NCI-H2029 treated with DMSO at 0.1 percent for 48 hours (cell line): ENCODE measurements around the gene COX7B.

Source experiments
- DNase-seq: peaks from one replicate; lab custom pipeline; 2025; lab: John Stamatoyannopoulos, UW

The COX7B gene

DNA sequence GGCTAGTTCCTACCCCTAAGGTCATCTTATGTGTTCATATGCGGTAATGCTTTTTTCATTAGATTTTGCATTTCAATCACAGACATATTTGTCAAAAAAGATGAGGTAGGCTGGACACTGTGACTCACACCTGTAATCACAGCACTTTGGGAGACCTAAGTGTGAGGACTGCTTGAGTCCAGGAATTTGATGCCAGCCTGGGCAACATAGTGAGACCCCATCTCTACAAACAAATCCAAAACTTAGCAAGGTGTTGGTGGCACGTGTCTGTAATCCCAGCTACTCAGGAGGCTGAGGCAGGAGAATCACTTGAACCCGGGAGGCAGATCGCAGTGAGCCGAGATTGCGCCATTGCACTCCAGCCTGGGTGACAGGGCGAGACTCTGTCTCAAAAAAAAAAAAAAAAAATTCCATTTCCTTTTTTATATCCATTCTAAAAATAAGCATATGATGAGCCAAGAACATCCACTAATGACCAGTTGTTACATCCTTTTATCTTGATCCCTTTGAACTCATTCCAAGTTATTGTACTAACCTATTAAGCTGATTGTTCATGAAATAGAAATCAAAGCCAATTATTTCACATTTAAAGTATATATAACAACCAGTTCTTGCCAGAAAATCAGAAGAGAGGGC, 46.8 kb downstream of the COX7B start:
- DNase-seq, result no peak

DNA sequence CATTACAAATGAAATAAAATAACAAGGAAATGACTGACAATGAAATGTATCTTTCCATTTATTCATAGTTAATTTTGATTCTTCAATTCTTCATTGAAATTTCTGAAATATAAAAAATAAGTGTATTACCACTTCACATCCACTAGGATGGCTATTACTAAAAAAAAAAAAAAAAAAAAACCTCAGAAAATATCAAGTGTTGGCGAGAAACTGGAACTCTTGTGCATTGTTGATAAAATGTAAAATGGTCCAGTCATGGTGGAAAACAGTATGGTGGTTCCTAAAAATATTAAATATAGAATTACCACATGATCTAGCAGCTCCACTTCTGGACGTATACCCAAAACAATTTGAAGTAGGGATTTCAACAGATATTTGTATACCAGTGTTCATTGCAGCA, 47.3 kb downstream of the COX7B start:
- DNase-seq, result no peak

DNA sequence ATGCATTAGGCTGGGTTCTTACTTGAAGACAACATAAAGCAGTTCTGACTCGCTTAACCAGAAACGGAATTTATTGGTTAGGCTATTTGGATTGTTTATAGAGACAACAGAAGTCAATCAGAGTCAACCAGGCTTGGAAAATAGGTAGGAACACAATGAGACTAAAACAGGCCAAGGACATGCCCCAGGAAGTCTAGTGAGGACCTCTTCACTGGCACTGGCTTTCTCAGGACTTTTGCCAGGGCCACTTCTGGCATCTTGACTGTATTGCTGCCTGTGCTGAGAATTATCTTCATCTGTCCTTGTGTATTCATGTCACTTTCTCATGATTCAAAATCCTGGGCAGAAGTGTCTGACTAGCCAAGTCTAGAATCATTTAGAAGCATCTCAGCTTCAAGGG, 50.6 kb downstream of the COX7B start:
- DNase-seq, result no peak

DNA sequence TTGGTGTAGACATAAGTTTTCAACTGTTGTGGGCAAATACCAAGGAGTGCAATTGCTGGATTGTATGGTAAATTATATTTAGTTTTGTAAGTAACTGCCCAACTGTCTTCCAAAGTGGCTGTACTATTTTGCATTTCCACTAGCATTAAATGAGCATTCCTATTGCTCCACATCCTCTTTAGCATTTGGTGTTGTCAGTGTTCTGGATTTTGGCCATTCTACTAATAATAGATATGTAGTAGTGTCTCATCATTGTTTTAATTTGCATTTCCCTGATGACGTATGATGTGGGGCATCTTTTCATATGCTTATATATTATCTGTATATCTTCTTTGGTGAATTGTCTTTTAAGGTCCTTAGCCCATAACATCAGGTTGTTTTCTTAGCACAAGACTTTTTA, 52.9 kb downstream of the COX7B start:
- DNase-seq, result no peak

DNA sequence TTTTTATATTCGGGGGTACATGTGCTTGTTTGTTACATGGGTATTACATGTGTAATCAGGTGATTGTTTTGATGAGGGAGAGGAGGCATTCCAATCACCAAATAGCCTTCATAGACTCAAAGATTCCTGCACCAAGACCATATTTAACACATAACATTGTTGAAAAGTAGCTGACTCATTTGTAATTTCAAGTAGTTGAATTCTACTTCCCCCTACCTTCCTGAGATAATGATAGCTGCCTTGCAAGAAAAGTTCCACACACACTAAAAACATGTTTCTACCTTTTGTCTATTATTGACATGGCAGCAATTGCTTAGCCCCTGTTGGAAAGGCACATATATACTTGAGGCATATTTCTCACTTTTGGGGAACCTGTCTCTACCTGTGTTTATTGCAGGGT, 54.0 kb downstream of the COX7B start:
- no peak for DNase-seq

DNA sequence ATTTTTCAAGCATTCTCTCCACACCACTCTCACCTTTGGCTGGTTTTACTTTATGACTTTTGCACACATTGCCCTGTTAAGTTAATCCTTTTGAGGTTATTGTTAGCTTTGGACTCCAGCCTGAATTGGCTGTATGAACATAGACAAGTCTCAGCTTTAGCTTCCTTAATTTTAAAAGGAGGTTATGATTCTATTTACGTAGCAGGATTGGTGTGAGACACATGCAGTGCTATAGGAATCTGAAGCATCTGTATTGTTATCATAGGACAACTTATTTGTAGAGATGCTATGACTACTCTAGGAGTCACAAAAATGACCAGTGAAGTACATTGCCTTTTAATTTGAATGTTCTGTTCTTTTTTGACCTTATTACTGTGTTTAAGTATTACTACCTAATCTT, 54.4 kb downstream of the COX7B start:
- no peak for DNase-seq
